PC-3 (cell line): ENCODE results near the gene LYPLA2. TPM values are rescaled to one million over a fixed set of nuclear protein-coding genes. Genes with fewer than 3 reads are reported as not detected.
A peak's percentile ranks its signal among the peaks of the same experiment; 100 is the strongest.

Experiments used
- ATAC-seq: fragments of 200-7000 bp; cut with Tn5 transposase; 2 replicates; pipeline ENCODE4 v1.9.1; 2020; ENCODE audit warnings: mild to moderate bottlenecking, moderate library complexity
- BruUV-seq: library from RNA; stranded (reverse); fragments of 400-500 nt; replicated peaks from 2 replicates; lab custom pipeline; 2021; lab: Mats Ljungman, UMichigan
- CTCF ChIA-PET: fragments of 300-600 bp; sonication (Branson Sonifier 250); formaldehyde crosslinking; loops from one replicate; lab custom pipeline; 2022; ENCODE audit warnings: antibody characterized with exemption; lab: Charles Lee
- POLR2A ChIA-PET: fragments of 300-600 bp; sonication (Branson Sonifier 250); formaldehyde crosslinking; loops from one replicate; lab custom pipeline; 2022; ENCODE audit warnings: antibody characterized with exemption; ENCODE audit not compliant: unreplicated experiment; lab: Charles Lee
- DNase-seq: peaks from one replicate; pipeline ENCODE4 v3.0.0-alpha.2; 2015
- H2AFZ ChIP-seq: fragments of 300-600 bp; sonication (generic); 2 replicates; pipeline ENCODE4 v1.6.0; 2016; ENCODE audit warnings: antibody characterized with exemption, low read length
- H3F3A ChIP-seq: fragments of 300-600 bp; sonication (generic); one replicate; pipeline ENCODE4 v1.6.0; 2017; ENCODE audit warnings: antibody characterized with exemption, low read length, control low read depth, mild to moderate bottlenecking; ENCODE audit not compliant: unreplicated experiment
- H3K27ac ChIP-seq: fragments of 300-600 bp; sonication (generic); 2 replicates; pipeline ENCODE4 v1.5.1; 2016; ENCODE audit warnings: mild to moderate bottlenecking, low read length
- H3K27me3 ChIP-seq: fragments of 300-600 bp; sonication (generic); 2 replicates; pipeline ENCODE4 v1.6.1; 2016; ENCODE audit warnings: low read length, mixed read lengths
- H3K36me3 ChIP-seq: fragments of 300-600 bp; sonication (generic); 2 replicates; pipeline ENCODE4 v1.6.1; 2016; ENCODE audit warnings: low read depth, mixed run types, low read length, mixed read lengths
- H3K4me1 ChIP-seq: fragments of 300-600 bp; sonication (generic); 2 replicates; pipeline ENCODE4 v1.5.1; 2016; ENCODE audit warnings: low read length; ENCODE audit not compliant: insufficient read depth
- H3K4me2 ChIP-seq: fragments of 300-600 bp; sonication (generic); 2 replicates; pipeline ENCODE4 v1.6.0; 2016; ENCODE audit warnings: low read length
- H3K4me3 ChIP-seq: fragments of 300-600 bp; sonication (generic); 2 replicates; pipeline ENCODE4 v1.5.1; 2016; ENCODE audit warnings: mild to moderate bottlenecking, low read length, mixed read lengths
- H3K79me2 ChIP-seq: fragments of 300-600 bp; sonication (generic); 2 replicates; pipeline ENCODE4 v1.6.1; 2017; ENCODE audit warnings: low read length, mixed read lengths
- H3K9ac ChIP-seq: fragments of 300-600 bp; sonication (generic); 2 replicates; pipeline ENCODE4 v1.6.0; 2016; ENCODE audit warnings: mild to moderate bottlenecking, low read length
- H3K9me2 ChIP-seq: fragments of 300-600 bp; sonication (generic); replicated peaks from 2 replicates; pipeline ENCODE4 v1.6.1; 2016; ENCODE audit warnings: mixed run types, low read length, mixed read lengths
- H3K9me3 ChIP-seq: fragments of 300-600 bp; sonication (generic); 2 replicates; pipeline ENCODE4 v1.6.1; 2016; ENCODE audit warnings: low read length, mixed read lengths
- H4K20me1 ChIP-seq: fragments of 300-600 bp; sonication (generic); 2 replicates; pipeline ENCODE4 v1.6.1; 2016; ENCODE audit warnings: low read length, mixed read lengths
- CTCF ChIP-seq: fragments of 300-600 bp; sonication (generic); conservative IDR thresholded peaks from 2 replicates; pipeline ENCODE4 v1.5.1; 2017; ENCODE audit warnings: antibody characterized with exemption, low read depth, mild to moderate bottlenecking, low read length
- EZH2 ChIP-seq: fragments of 300-600 bp; sonication (generic); IDR thresholded peaks from one replicate; pipeline ENCODE4 v1.6.1; 2017; ENCODE audit warnings: antibody characterized with exemption, mild to moderate bottlenecking, low read length; ENCODE audit not compliant: unreplicated experiment
- EZH2phosphoT487 ChIP-seq: fragments of 300-600 bp; sonication (generic); IDR thresholded peaks from 2 replicates; pipeline ENCODE4 v1.6.1; 2018; ENCODE audit warnings: mild to moderate bottlenecking, antibody characterized with exemption, low read length, borderline replicate concordance
- intact Hi-C: fragments of 100-400 bp; cut with micrococcal nuclease; formaldehyde crosslinking; loops from 2 replicates; pipeline ENCODE4 v1.9.0; 2023
- total RNA-seq: library from RNA; depleted of rRNA; stranded (reverse); fragments of >200 nt; gene quantifications from 2 replicates; pipeline ENCODE4 v1.2.3, GENCODE V29; 2014

LYPLA2 gene
- total RNA-seq, 1 experiment from 2014 or later: 142 TPM

GRCh38 chr1:23742670-23743286 is 48.2 kb upstream of the LYPLA2 start:
- DNase-seq (peak; percentile 13), ATAC-seq (peak; percentile 48)
- H3K36me3 ChIP-seq: no peaks in the 10 kb centered on the region; the same call in 1 of the 2 replicates
- H4K20me1 ChIP-seq: peaks cover 27% of the 10 kb centered on the region
- TF ChIP-seq EZH2phosphoT487 (no peak), CTCF (no peak), EZH2 (no peak)
- H2AFZ ChIP-seq: peak overlapping the region; percentile 90
- no peaks in the 10 kb centered on the region for H3K9me3 ChIP-seq
- no peaks in the 10 kb centered on the region for H3F3A ChIP-seq
- intact Hi-C loops: no loop called here
- H3K27ac ChIP-seq: 0 out of 2 replicates have a peak overlapping the region, but pooled peaks have one; percentile 14
- CTCF ChIA-PET: no interaction called here
- H3K79me2 ChIP-seq: peaks cover 45% of the 10 kb centered on the region
- H3K4me2 ChIP-seq: peak overlapping the region; percentile 96
- no peaks in the 10 kb centered on the region for H3K27me3 ChIP-seq
- peak overlapping the region; percentile 90 for H3K9ac ChIP-seq
- BruUV-seq: TSS peak; percentile 83
- H3K4me3 ChIP-seq: peak overlapping the region; percentile 88
- POLR2A ChIA-PET: interaction anchor here (0.6 kb wide), 1 partner anchor 41 kb away, joined by 3 read pairs; no protein-coding TSS in a partner anchor
- no peaks in the 10 kb centered on the region for H3K9me2 ChIP-seq
- H3K4me1 ChIP-seq: peaks cover 18% of the 10 kb centered on the region

- CTCF ChIA-PET: no interaction called here
- Histone ChIP-seq H3K79me2 (peaks cover 53% of the 10 kb centered on the region), H3K27me3 (no peaks in the 10 kb centered on the region), H4K20me1 (peaks cover 28% of the 10 kb centered on the region), H3F3A (no peaks in the 10 kb centered on the region), H3K27ac (0 out of 2 replicates have a peak within 1 kb of the TSS, but pooled peaks have one; percentile 14), H3K4me1 (peaks cover 18% of the 10 kb centered on the region), H3K9me3 (no peaks in the 10 kb centered on the region), H3K4me3 (peak within 1 kb of the TSS; percentile 88), H2AFZ (peak within 1 kb of the TSS; percentile 90), H3K9me2 (no peaks in the 10 kb centered on the region), H3K9ac (peak within 1 kb of the TSS; percentile 90), H3K36me3 (no peaks in the 10 kb centered on the region; the same call in 1 of the 2 replicates), H3K4me2 (peak within 1 kb of the TSS; percentile 96)
- peak; percentile 65 for DNase-seq
- POLR2A ChIA-PET: interaction anchor here (0.6 kb wide), 2 partner anchors 23 to 40 kb away, joined by 3 to 7 read pairs; no protein-coding TSS in a partner anchor
- intact Hi-C loops: no loop called here
- BruUV-seq: no TSS peak
- TF ChIP-seq EZH2 (no peak), EZH2phosphoT487 (no peak), CTCF (no peak)
- ATAC-seq: peak; percentile 91
Measured at GRCh38 chr1:23743287-23744152, 47.4 kb upstream of the LYPLA2 start, which contains the start of gene ELOA. ELOA (plus strand) TSS chr1:23743471; CDS start chr1:23743504, 33 bp downstream.
